Heart left ventricle (tissue), 16 donors: ENCODE results near the gene ARHGEF17. TPM values are rescaled to one million over a fixed set of nuclear protein-coding genes. Genes with fewer than 3 reads are reported as not detected.
A peak's percentile ranks its signal among the peaks of the same experiment; 100 is the strongest.

Experiments
- ATAC-seq, 4 donors: fragments of 200-7000 bp; cut with Tn5 transposase; one replicate each; pipeline ENCODE4 v1.9.1; 2020 to 2022; ENCODE audit warnings: moderate library complexity in 4 of 4, mild to moderate bottlenecking in 3 of 4, moderate number of reproducible peaks in 1 of 4
- DNase-seq, 5 donors: peaks; one replicate each; pipeline ENCODE4 v3.0.0-alpha.2; 2020
- H3K27ac ChIP-seq, 12 donors: fragments of 200-600 bp; sonication (generic) in 4 of 12; one replicate each; pipeline versions ENCODE4 v1.5.0 to v1.8.0; 2016 to 2022; ENCODE audit warnings: mild to moderate bottlenecking in 2 of 12
- H3K27me3 ChIP-seq, 9 donors: fragments of 200-600 bp; sonication (generic) in 2 of 9; one replicate each; pipeline versions ENCODE4 v1.5.1 to v1.8.0; 2016 to 2022; ENCODE audit warnings: mild to moderate bottlenecking in 3 of 9
- H3K36me3 ChIP-seq, 9 donors: fragments of 200-600 bp; sonication (generic) in 2 of 9; one replicate each; pipeline versions ENCODE4 v1.5.0 to v1.8.0; 2018 to 2022; ENCODE audit warnings: mild to moderate bottlenecking in 2 of 9
- H3K4me1 ChIP-seq, 12 donors: fragments of 200-600 bp; sonication (generic) in 4 of 12; one replicate each; pipeline versions ENCODE4 v1.5.0 to v1.8.0; 2016 to 2022; ENCODE audit warnings: mild to moderate bottlenecking in 3 of 12
- H3K4me3 ChIP-seq, 12 donors: fragments of 200-600 bp; sonication (generic) in 4 of 12; one replicate each; pipeline versions ENCODE4 v1.5.0 to v1.8.0; 2017 to 2022; ENCODE audit warnings: mild to moderate bottlenecking in 9 of 12, moderate library complexity in 4 of 12
- H3K9me3 ChIP-seq, 12 donors: fragments of 200-600 bp; sonication (generic) in 4 of 12; one replicate each; pipeline versions ENCODE4 v1.5.0 to v1.8.0; 2016 to 2022; ENCODE audit warnings: mild to moderate bottlenecking in 1 of 12
- CTCF ChIP-seq, 12 donors: fragments of 200-600 bp; sonication (generic) in 4 of 12; IDR thresholded peaks; one replicate each; pipeline versions ENCODE4 v1.5.0 to v1.8.0; 2018 to 2022; ENCODE audit warnings: antibody characterized with exemption in 12 of 12, mild to moderate bottlenecking in 5 of 12
- POLR2A ChIP-seq, 2 donors: fragments of 450-650 bp; IDR thresholded peaks; one replicate each; pipeline ENCODE4 v1.6.1; 2017; ENCODE audit warnings: antibody characterized with exemption in 2 of 2, mild to moderate bottlenecking in 2 of 2, moderate library complexity in 2 of 2
- WGBS, 4 donors: extraction: QIAGEN DNeasy Blood & Tissue Kit in 2 of 4; methylation state at CpG; one replicate each; pipeline versions ENCODE4 v1.1.5 to v1.1.7; 2013 to 2018; 5-methylcytosine and 5-hydroxymethylcytosine counted together
- intact Hi-C, 10 donors: fragments of 100-400 bp; cut with DNase I; formaldehyde crosslinking; loops; one replicate each; pipeline versions ENCODE4 v1.11.1 to v1.14.2; 2022
- polyA plus RNA-seq, 2 donors: library from polyadenylated mRNA; stranded (reverse); fragments of 200-250 nt; gene quantifications; one replicate each; pipeline ENCODE4 v1.2.3, GENCODE V29; 2013
- total RNA-seq, 9 donors: library from RNA; depleted of rRNA in 2 of 9; stranded (reverse); fragments of >200 nt in 2 of 9; fragmentation: NEBNext Ultra II Directional in 3 of 9; extraction: Animal tissue kit (Norgen Biotek cat#: 25700) in 3 of 9; gene quantifications; one replicate each; pipeline versions ENCODE4 v1.1.0 to v1.2.4, GENCODE V29; 2016 to 2023
- donor health status: ischemic (EF 13 %, LVEDD 7.1; RV severe dilation, severe dysfunction).
- donor health status: healthy with polysubstance abuse.
- donor health status: DM: no; HTN: yes; CAD: no.
- donor health status: DM: no; HTN: no; CAD: no.
- donor health status: ischemic (EF 25% LVEDD 6.9; RV normal size, moderate dysfunction).
- donor health status: ischemic (EF 25% LVEDD 5.7; RV mildly dilated, moderate dysfunction).
- donor health status: healthy.
- donor health status: DM: yes; HTN: yes; CAD: no.
- donor health status: ischemic (EF 35%, LVEDD 5.7; RV mildly dilated, moderate dysfunction).
- donor health status: nonischemic (EF 11% LVEDD 7.7; RV severe dilation, severe dysfunction).
- donor health status: DM: yes; HTN: yes; CAD: no.
- donor health status: PGD.
- donor health status: ischemic (EF 29% LVEDD 5.4; RV normal size, mild dysfunction).
- donor health status: nonischemic (EF 23%, LVEDD 6.1; RV moderate dilation, normal function).

The ARHGEF17 gene
- total and polyA plus RNA-seq, 11 donors = 27.5 to 83.9 (median 56.5) TPM

DNA sequence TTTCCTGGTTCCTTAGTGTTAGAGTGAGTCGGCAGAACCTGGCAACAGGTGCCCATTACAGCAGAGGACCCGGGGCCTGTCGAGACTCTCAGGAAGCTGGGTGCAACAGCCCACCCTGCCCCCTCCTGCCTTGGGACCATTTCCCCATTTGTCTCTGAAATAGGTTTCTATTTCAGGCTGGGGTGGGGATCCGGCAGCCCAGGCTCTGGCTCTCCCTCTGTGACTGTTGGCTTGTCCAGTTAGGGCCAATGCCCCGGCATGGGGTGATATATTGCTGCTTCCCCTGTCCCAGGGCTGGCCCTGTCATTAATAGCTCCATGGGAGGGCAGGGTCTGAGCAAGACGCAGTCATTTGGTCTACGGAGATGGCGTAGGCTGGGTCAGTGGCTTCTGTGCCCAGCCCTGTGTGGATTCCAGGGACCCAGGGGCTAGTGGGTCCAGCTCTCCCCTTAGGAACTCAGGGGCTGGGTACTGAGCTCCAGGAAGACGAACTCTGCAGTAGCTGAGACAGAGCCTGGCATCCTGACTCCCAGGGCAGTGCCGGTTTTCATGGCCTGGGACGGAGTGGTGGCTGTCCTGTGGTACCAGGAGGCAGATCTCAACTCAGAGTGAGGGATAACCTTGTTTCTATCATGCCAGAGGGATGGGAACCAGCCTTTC is 33.2 kb upstream of the ARHGEF17 start:
- DNase-seq (peak in 2 of 5 donors; percentile 17 to 22), ATAC-seq (peak in 2 of 4 donors; percentile 16)
- peak overlapping the region in 2 of 12 donors; percentile 42 to 82 for H3K27ac ChIP-seq
- peak overlapping the region in 3 of 12 donors; percentile 9 to 57 (median 24) for H3K4me3 ChIP-seq
- no peaks in the 10 kb centered on the region for H3K9me3 ChIP-seq
- intact Hi-C loops = loop anchor here in 1 of 10 donors (10.0 kb wide), 1 partner anchor 550 kb away; no protein-coding TSS in a partner anchor
- H3K36me3 ChIP-seq = no peaks in the 10 kb centered on the region
- TF ChIP-seq CTCF (IDR thresholded peaks at IDR 0.05) (no peak), POLR2A (IDR thresholded peaks at IDR 0.05) (no peak)
- H3K27me3 ChIP-seq = no peaks in the 10 kb centered on the region
- peaks cover 0 to 63% (median 12%) of the 10 kb centered on the region in 12 donors for H3K4me1 ChIP-seq
- 79 to 88% (median 87%) methylated on average over 11 of the region's 11 CpGs for WGBS, 4 donors

- Histone ChIP-seq H3K4me3 (peak overlapping the region in 1 of 12 donors; percentile 57), H3K36me3 (no peaks in the 10 kb centered on the region), H3K9me3 (no peaks in the 10 kb centered on the region), H3K27ac (no peak overlapping the region), H3K27me3 (no peaks in the 10 kb centered on the region), H3K4me1 (peaks cover 0 to 63% (median 9%) of the 10 kb centered on the region in 12 donors)
- ATAC-seq (no peak), DNase-seq (peak in 2 of 5 donors; percentile 9 to 13)
- TF ChIP-seq CTCF (IDR thresholded peaks at IDR 0.05) = no peak
- no peak for TF ChIP-seq POLR2A (IDR thresholded peaks at IDR 0.05)
- intact Hi-C loops = loop anchor here in 1 of 10 donors (10.0 kb wide), 1 partner anchor 551 kb away; no protein-coding TSS in a partner anchor
- 94 to 97% (median 94%) methylated on average over 4 of the region's 4 CpGs for WGBS, 4 donors
Measured at GRCh38 chr11:73275381-73275750, 32.7 kb upstream of the ARHGEF17 start.

GRCh38 chr11:73277467-73277866 is 30.6 kb upstream of the ARHGEF17 start:
- Histone ChIP-seq H3K4me3 (no peak overlapping the region), H3K9me3 (no peaks in the 10 kb centered on the region), H3K27me3 (no peaks in the 10 kb centered on the region), H3K36me3 (no peaks in the 10 kb centered on the region), H3K4me1 (peaks cover 0 to 65% (median 7%) of the 10 kb centered on the region in 12 donors), H3K27ac (no peak overlapping the region)
- intact Hi-C loops = loop anchor here in 1 of 10 donors (10.0 kb wide), 1 partner anchor 553 kb away; no protein-coding TSS in a partner anchor
- no peak for ATAC-seq
- TF ChIP-seq CTCF (IDR thresholded peaks at IDR 0.05) = no peak
- DNase-seq = no peak
- WGBS, 4 donors = 81 to 89% (median 87%) methylated on average over 3 of the region's 3 CpGs

- Histone ChIP-seq H3K36me3 (no peaks in the 10 kb centered on the region), H3K4me3 (no peak overlapping the region), H3K9me3 (no peaks in the 10 kb centered on the region), H3K27me3 (no peaks in the 10 kb centered on the region), H3K27ac (peak overlapping the region in 5 of 12 donors; percentile 12 to 88 (median 33)), H3K4me1 (peaks cover 0 to 68% (median 0%) of the 10 kb centered on the region in 12 donors)
- ATAC-seq = peak; percentile 42 to 72 (median 52)
- peak in 1 of 5 donors; percentile 67 for DNase-seq
- intact Hi-C loops = loop anchor here in 2 of 10 donors (10.0 kb wide), 1 partner anchor 556 kb away; no protein-coding TSS in a partner anchor
- TF ChIP-seq POLR2A (IDR thresholded peaks at IDR 0.05) (no peak), CTCF (IDR thresholded peaks at IDR 0.05) (no peak)
- WGBS, 4 donors = 76 to 85% (median 78%) methylated on average over 5 of the region's 5 CpGs
Measured at GRCh38 chr11:73280626-73281025, 27.4 kb upstream of the ARHGEF17 start.
